SK-N-SH (cell line): ENCODE results near the gene SPRR1A. TPM values are rescaled to one million over a fixed set of nuclear protein-coding genes. Genes with fewer than 3 reads are reported as not detected.

Experiments used
- CTCF ChIA-PET: fragments of 300-600, 350-600 bp; formaldehyde crosslinking; extraction: SDS; loops from one replicate; lab custom pipeline; 2021; lab: Yijun Ruan, JAX
- POLR2A ChIA-PET: fragments of 350-600 bp; sonication (Branson Sonifier 250); formaldehyde crosslinking; extraction: SDS; loops from one replicate; lab custom pipeline; 2020; ENCODE audit warnings: antibody characterized with exemption, inconsistent platforms; lab: Yijun Ruan, JAX
- DNase-seq: peaks from one replicate; pipeline ENCODE4 v3.0.0; 2012
- H2AFZ ChIP-seq: fragments of 200-600 bp; sonication (generic); 2 replicates; pipeline ENCODE4 v1.8.1; 2016; ENCODE audit warnings: antibody characterized with exemption, mild to moderate bottlenecking, low read depth
- H3F3A ChIP-seq: fragments of 200-600 bp; sonication (generic); replicated peaks from 2 replicates; pipeline ENCODE3; 2016; ENCODE audit warnings: antibody characterized with exemption, mild to moderate bottlenecking; ENCODE audit not compliant: insufficient read depth
- H3K27ac ChIP-seq, 2 experiments: fragments of 200-500 bp in 1 of 2; fragments of 200-600 bp in 1 of 2; sonication (Bioruptor generic) in 1 of 2; sonication (generic), shearing (Covaris generic) in 1 of 2; 2 replicates each; pipeline versions ENCODE4 v1.5.1 to v1.6.1; 2014 to 2016; ENCODE audit warnings: low read depth in 2 of 2, inconsistent platforms in 1 of 2, low read length in 1 of 2, mild to moderate bottlenecking in 1 of 2, mixed read lengths in 1 of 2
- H3K27me3 ChIP-seq: fragments of 200-600 bp; sonication (generic), shearing (Covaris generic); 2 replicates; pipeline ENCODE4 v1.6.1; 2016; ENCODE audit warnings: mixed run types; ENCODE audit not compliant: insufficient read depth
- H3K36me3 ChIP-seq, 2 experiments: fragments of 200-500 bp in 1 of 2; fragments of 200-600 bp in 1 of 2; sonication (Bioruptor generic) in 1 of 2; sonication (generic) in 1 of 2; replicated peaks in 1 of 2; 2 replicates each; pipeline versions ENCODE3 to v1.5.1; 2014 to 2016; ENCODE audit warnings: low read length in 1 of 2, mild to moderate bottlenecking in 1 of 2; ENCODE audit not compliant: insufficient read depth in 2 of 2, control insufficient read depth in 1 of 2
- H3K4me1 ChIP-seq, 2 experiments: fragments of 200-500 bp in 1 of 2; fragments of 200-600 bp in 1 of 2; sonication (Bioruptor generic) in 1 of 2; sonication (generic), shearing (Covaris generic) in 1 of 2; 2 replicates each; pipeline versions ENCODE4 v1.5.1 to v1.6.1; 2014 to 2016; ENCODE audit warnings: low read depth in 1 of 2, low read length in 1 of 2, mixed run types in 1 of 2; ENCODE audit not compliant: insufficient read depth in 2 of 2, control insufficient read depth in 1 of 2
- H3K4me2 ChIP-seq: fragments of 200-600 bp; sonication (generic), shearing (Covaris generic); 2 replicates; pipeline ENCODE4 v1.6.1; 2017; ENCODE audit warnings: mixed run types
- H3K4me3 ChIP-seq, 2 experiments: fragments of 200-500 bp in 1 of 2; fragments of 200-600 bp in 1 of 2; sonication (Bioruptor generic) in 1 of 2; sonication (generic), shearing (Covaris generic) in 1 of 2; 2 replicates each; pipeline versions ENCODE4 v1.5.1 to v1.8.1; 2014 to 2016; ENCODE audit warnings: low read depth in 2 of 2, inconsistent platforms in 1 of 2, low read length in 1 of 2, mild to moderate bottlenecking in 1 of 2, mixed read lengths in 1 of 2, moderate library complexity in 1 of 2
- H3K79me2 ChIP-seq: fragments of 200-600 bp; sonication (generic); 2 replicates; pipeline ENCODE4 v1.8.1; 2017; ENCODE audit warnings: mild to moderate bottlenecking; ENCODE audit not compliant: insufficient read depth
- H3K9ac ChIP-seq: fragments of 200-600 bp; sonication (generic); 2 replicates; pipeline ENCODE4 v1.6.1; 2017; ENCODE audit warnings: mixed run types
- H3K9me2 ChIP-seq: fragments of 200-600 bp; sonication (generic); 2 replicates; pipeline ENCODE4 v1.6.1; 2017; ENCODE audit warnings: mixed run types
- H3K9me3 ChIP-seq: fragments of 200-600 bp; sonication (generic); 2 replicates; pipeline ENCODE4 v1.6.1; 2017; ENCODE audit warnings: mixed run types, mild to moderate bottlenecking, moderate library complexity
- H4K20me1 ChIP-seq: fragments of 200-600 bp; sonication (generic); 2 replicates; pipeline ENCODE4 v1.6.1; 2017; ENCODE audit warnings: mild to moderate bottlenecking, mixed run types; ENCODE audit not compliant: insufficient read depth
- CHD2 ChIP-seq: fragments of 150-350 bp; IDR thresholded peaks from 2 replicates; pipeline ENCODE4 v1.6.1; 2018; ENCODE audit warnings: low read length; ENCODE audit not compliant: partially characterized antibody
- CTCF ChIP-seq: fragments of 200-600 bp; sonication (generic); IDR thresholded peaks from 2 replicates; pipeline ENCODE4 v1.6.1; 2017; ENCODE audit warnings: antibody characterized with exemption, mild to moderate bottlenecking, moderate library complexity
- FOSL2 ChIP-seq: IDR thresholded peaks from 2 replicates; pipeline ENCODE4 v1.4.0; 2012; ENCODE audit warnings: low read depth, mild to moderate bottlenecking, moderate library complexity, borderline replicate concordance
- FOXM1 ChIP-seq: IDR thresholded peaks from 2 replicates; pipeline ENCODE4 v1.4.0; 2012; ENCODE audit warnings: low read depth, mild to moderate bottlenecking
- GABPA ChIP-seq: IDR thresholded peaks from 2 replicates; pipeline ENCODE4 v1.4.0; 2012; ENCODE audit warnings: low read depth, mild to moderate bottlenecking
- GATA2 ChIP-seq: sonication (generic); formaldehyde crosslinking; IDR thresholded peaks from 2 replicates; pipeline ENCODE4 v1.5.0; 2020; ENCODE audit warnings: mild to moderate bottlenecking, missing genetic modification reagents
- PBX3 ChIP-seq: IDR thresholded peaks from 2 replicates; pipeline ENCODE4; 2012
- POLR2AphosphoS5 ChIP-seq: IDR thresholded peaks from 2 replicates; pipeline ENCODE4 v1.6.1; 2012; ENCODE audit warnings: low read depth, low read length
- RAD21 ChIP-seq: IDR thresholded peaks from 2 replicates; pipeline ENCODE4 v1.6.1; 2012; ENCODE audit warnings: mild to moderate bottlenecking, low read length
- RFX5 ChIP-seq: IDR thresholded peaks from 2 replicates; pipeline ENCODE4 v1.6.1; 2012; ENCODE audit warnings: mild to moderate bottlenecking, improper control_type of control experiment, low read length
- RXRA ChIP-seq: IDR thresholded peaks from 2 replicates; pipeline ENCODE4 v1.4.0; 2012; ENCODE audit warnings: low read depth, mild to moderate bottlenecking, borderline replicate concordance
- SMC3 ChIP-seq: IDR thresholded peaks from 2 replicates; pipeline ENCODE4 v1.6.1; 2012; ENCODE audit warnings: low read depth, low read length, improper control_type of control experiment
- TAF1 ChIP-seq: IDR thresholded peaks from 2 replicates; pipeline ENCODE4 v1.6.1; 2012; ENCODE audit warnings: low read depth, mild to moderate bottlenecking, low read length, moderate library complexity, borderline replicate concordance
- TEAD4 ChIP-seq: IDR thresholded peaks from 2 replicates; pipeline ENCODE4 v1.4.0; 2012; ENCODE audit warnings: mild to moderate bottlenecking, borderline replicate concordance; ENCODE audit not compliant: insufficient read depth
- USF1 ChIP-seq: IDR thresholded peaks from 2 replicates; pipeline ENCODE4 v1.4.0; 2012; ENCODE audit warnings: low read depth, borderline replicate concordance
- USF2 ChIP-seq: fragments of 150-350 bp; IDR thresholded peaks from 2 replicates; pipeline ENCODE4 v1.6.1; 2017; ENCODE audit warnings: antibody characterized with exemption, low read length, low read depth, borderline replicate concordance
- ZBTB33 ChIP-seq: IDR thresholded peaks from 2 replicates; pipeline ENCODE4 v1.4.0; 2012; ENCODE audit warnings: low read depth, borderline replicate concordance
- WGBS: methylation state at CpG from one replicate; pipeline ENCODE4 v1.1.6; 2017; ENCODE audit warnings: low lambda C conversion rate; 5-methylcytosine and 5-hydroxymethylcytosine counted together
- polyA plus RNA-seq, 3 experiments: library from polyadenylated mRNA; depleted of rRNA; stranded (reverse); fragments of >200 nt; gene quantifications; 2 replicates each; pipeline ENCODE4 v1.2.3, GENCODE V29; 2012

SPRR1A gene
- polyA plus RNA-seq, 1 of the 3 experiments (the other 2 are of a cell fraction): not detected

- Histone ChIP-seq H2AFZ (no peak overlapping the region), H3K4me2 (0 out of 2 replicates have a peak overlapping the region, but pooled peaks have one; percentile 26), H3K4me3 (no peak overlapping the region), H3K79me2 (no peaks in the 10 kb centered on the region), H4K20me1 (no peaks in the 10 kb centered on the region), H3K27me3 (no peaks in the 10 kb centered on the region), H3K27ac (no peak overlapping the region), H3K9ac (no peak overlapping the region), H3K9me2 (no peaks in the 10 kb centered on the region), H3F3A (no peaks in the 10 kb centered on the region), H3K9me3 (no peaks in the 10 kb centered on the region), H3K4me1 (no peaks in the 10 kb centered on the region), H3K36me3 (no peaks in the 10 kb centered on the region)
- TF ChIP-seq RFX5 (no peak), FOXM1 (no peak), ZBTB33 (no peak), POLR2AphosphoS5 (no peak), RXRA (no peak), CTCF (peak; percentile 56), FOSL2 (peak; percentile 37; the same call in 1 of the 2 replicates), USF1 (no peak), TEAD4 (no peak), CHD2 (no peak), TAF1 (no peak), SMC3 (0 out of 2 replicates have a peak, but pooled peaks have one; percentile 9)
- 0% methylated on average over 3 of the region's 3 CpGs for WGBS
- CTCF ChIA-PET: no interaction called here
- peak; percentile 5 for DNase-seq
- POLR2A ChIA-PET: no interaction called here
Observed at GRCh38 chr1:153032677-153033308, 48.9 kb downstream of the SPRR1A start.

- ChIA-PET POLR2A (no interaction called here), CTCF (no interaction called here)
- no peak overlapping the region for H3K4me3 ChIP-seq
- H3K4me2 ChIP-seq: no peak overlapping the region
- H3K9me2 ChIP-seq: no peaks in the 10 kb centered on the region
- no peaks in the 10 kb centered on the region for H3K36me3 ChIP-seq
- no peaks in the 10 kb centered on the region for H3F3A ChIP-seq
- H3K79me2 ChIP-seq: no peaks in the 10 kb centered on the region
- H2AFZ ChIP-seq: no peak overlapping the region
- no peaks in the 10 kb centered on the region for H4K20me1 ChIP-seq
- WGBS: 8% methylated on average over 1 of the region's 1 CpG
- H3K4me1 ChIP-seq: no peaks in the 10 kb centered on the region
- no peak overlapping the region for H3K9ac ChIP-seq
- H3K27me3 ChIP-seq: no peaks in the 10 kb centered on the region
- no peak for DNase-seq
- H3K9me3 ChIP-seq: no peaks in the 10 kb centered on the region
- H3K27ac ChIP-seq: no peak overlapping the region
- TF ChIP-seq GABPA (no peak), GATA2 (CRISPR knock-in tag) (no peak), PBX3 (no peak), USF2 (no peak), CTCF (no peak), RAD21 (no peak)
Observed at GRCh38 chr1:153035211-153035610, 51.3 kb downstream of the SPRR1A start.
